Naive thymus-derived CD8-positive, alpha-beta T cell (primary cell): ENCODE measurements around the gene CATSPER2. TPM values are rescaled to one million over a fixed set of nuclear protein-coding genes. Genes with fewer than 3 reads are reported as not detected.
A peak's percentile ranks its signal among the peaks of the same experiment; 100 is the strongest.
"Not testable (repeated sequence)": the region's sequence is repeated elsewhere in the genome, so short reads cannot be mapped to it uniquely, and the experiment has no call there.

Source experiments
- ATAC-seq, 2 donors: fragments of 150-1000 bp; cut with Tn5 transposase in 1 of 2; sonication (Bioruptor Pico), chemical (Tn5 transposase) in 1 of 2; 1 replicate in 1 of 2; 2 replicates in 1 of 2; pipeline ENCODE4 v1.10.0; 2021; ENCODE audit warnings: mild to moderate bottlenecking in 2 of 2, moderate library complexity in 2 of 2
- POLR2A ChIA-PET: fragments of 350-600 bp; sonication (Branson Sonifier 250); formaldehyde crosslinking; loops from one replicate; lab custom pipeline; 2021; ENCODE audit warnings: antibody characterized with exemption; lab: Charles Lee
- DNase-seq, 10 donors: peaks; one replicate each; pipeline versions ENCODE4 v3.0.0 to v3.0.0-alpha.2; 2020 to 2022
- H3K27ac Mint-ChIP-seq, 10 donors: one replicate each; pipeline ENCODE4 v1.8.0; 2020 to 2022; ENCODE audit warnings: mild to moderate bottlenecking in 10 of 10, mixed read lengths in 10 of 10, moderate library complexity in 4 of 10, inconsistent platforms in 1 of 10
- H3K27me3 Mint-ChIP-seq, 5 donors: one replicate each; pipeline ENCODE4 v1.8.0; 2021 to 2022; ENCODE audit warnings: mixed read lengths in 5 of 5
- H3K36me3 Mint-ChIP-seq, 3 donors: one replicate each; pipeline ENCODE4 v1.8.0; 2020 to 2022; ENCODE audit warnings: mixed read lengths in 3 of 3, mild to moderate bottlenecking in 2 of 3, inconsistent platforms in 1 of 3
- H3K4me1 Mint-ChIP-seq, 4 donors: one replicate each; pipeline ENCODE4 v1.8.0; 2021 to 2022; ENCODE audit warnings: mixed read lengths in 4 of 4
- H3K4me3 Mint-ChIP-seq, 10 donors: one replicate each; pipeline ENCODE4 v1.8.0; 2020 to 2022; ENCODE audit warnings: mild to moderate bottlenecking in 10 of 10, mixed read lengths in 10 of 10, moderate library complexity in 6 of 10, inconsistent platforms in 1 of 10
- H3K9me3 Mint-ChIP-seq, 9 donors: one replicate each; pipeline ENCODE4 v1.8.0; 2020 to 2022; ENCODE audit warnings: mixed read lengths in 9 of 9, mild to moderate bottlenecking in 3 of 9, inconsistent platforms in 1 of 9, moderate library complexity in 1 of 9
- polyA plus RNA-seq, 3 donors: library from polyadenylated mRNA; unstranded; fragments of 300-500 nt; fragmentation: Illumina TruSeq; gene quantifications; one replicate each; pipeline ENCODE4 v1.2.3, GENCODE V29; 2021
- total RNA-seq, 8 experiments: library from RNA in 2 of 8; stranded (reverse) in 2 of 8; gene quantifications; one replicate each; pipeline ENCODE4 v1.2.3 and lab custom pipeline; 2021 to 2026

Gene CATSPER2
- total and polyA plus RNA-seq, 5 experiments from 2014 or later, result 0.24 to 5.8 (median 1.5) TPM

GRCh38 chr15:43625106-43625505 is 23.5 kb downstream of the CATSPER2 start:
- DNase-seq, result no peak
- Mint-ChIP-seq H3K36me3 (no peaks in the 10 kb centered on the region), H3K9me3 (no peaks in the 10 kb centered on the region), H3K27ac (peak overlapping the region in 1 of 10 donors; percentile 24), H3K27me3 (peaks cover 1 to 7% (median 6%) of the 10 kb centered on the region in 5 donors), H3K4me1 (no peaks in the 10 kb centered on the region), H3K4me3 (no peak overlapping the region)
- ATAC-seq, result no peak
- POLR2A ChIA-PET, result no interaction called here

- H3K4me1 Mint-ChIP-seq, ATAC-seq, DNase-seq, POLR2A ChIA-PET, H3K9me3 Mint-ChIP-seq, H3K27ac Mint-ChIP-seq, H3K36me3 Mint-ChIP-seq, H3K4me3 Mint-ChIP-seq: not testable (repeated sequence)
- H3K27me3 Mint-ChIP-seq, result peaks cover 5 to 13% (median 10%) of the 10 kb centered on the region in 5 donors
These were observed 26.4 kb downstream of the CATSPER2 start for GRCh38 chr15:43622068-43622799.

DNA sequence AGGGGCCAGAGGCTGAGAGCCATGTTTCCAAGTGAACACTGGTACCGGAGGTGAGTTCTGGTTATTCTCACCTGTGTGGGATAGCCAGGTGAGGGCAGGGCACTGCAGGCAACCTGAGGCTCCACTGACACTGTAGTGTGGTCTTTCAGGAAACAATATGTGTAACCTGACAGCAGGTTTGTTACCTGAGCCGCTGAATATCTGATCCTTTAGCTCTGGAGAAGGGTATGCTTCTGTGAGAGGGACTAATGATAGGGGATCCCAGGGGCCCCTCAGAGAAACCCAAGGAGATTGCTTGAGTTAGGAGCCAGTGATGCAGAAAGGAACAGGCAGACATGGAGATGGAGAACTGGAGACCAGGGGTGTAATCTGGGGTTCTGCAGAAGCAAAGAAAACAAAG is 29.9 kb downstream of the CATSPER2 start, which contains the start of gene STRC:
TSS of gene STRC (minus strand) at position 101 of the 400 bp plus-strand sequence. CDS start at position 23, 78 bp downstream.
- H3K27ac Mint-ChIP-seq, H3K36me3 Mint-ChIP-seq, DNase-seq, H3K4me3 Mint-ChIP-seq, ATAC-seq, H3K9me3 Mint-ChIP-seq, POLR2A ChIA-PET, H3K4me1 Mint-ChIP-seq: not testable (repeated sequence)
- peaks cover 5 to 10% (median 10%) of the 10 kb centered on the region in 5 donors for H3K27me3 Mint-ChIP-seq

GRCh38 chr15:43617750-43618149 is 30.9 kb downstream of the CATSPER2 start:
- DNase-seq, result peak in 1 of 10 donors; percentile 50
- H3K4me1 Mint-ChIP-seq, H3K9me3 Mint-ChIP-seq, H3K27ac Mint-ChIP-seq, POLR2A ChIA-PET, H3K36me3 Mint-ChIP-seq, H3K4me3 Mint-ChIP-seq, ATAC-seq: not testable (repeated sequence)
- peaks cover 5 to 10% (median 8%) of the 10 kb centered on the region in 5 donors for H3K27me3 Mint-ChIP-seq

GRCh38 chr15:43602233-43602632 is 46.4 kb downstream of the CATSPER2 start:
- H3K4me3 Mint-ChIP-seq, H3K36me3 Mint-ChIP-seq, H3K9me3 Mint-ChIP-seq, DNase-seq, H3K4me1 Mint-ChIP-seq, POLR2A ChIA-PET, ATAC-seq, H3K27ac Mint-ChIP-seq: not testable (repeated sequence)
- peaks cover 12 to 36% (median 28%) of the 10 kb centered on the region in 5 donors for H3K27me3 Mint-ChIP-seq

DNA sequence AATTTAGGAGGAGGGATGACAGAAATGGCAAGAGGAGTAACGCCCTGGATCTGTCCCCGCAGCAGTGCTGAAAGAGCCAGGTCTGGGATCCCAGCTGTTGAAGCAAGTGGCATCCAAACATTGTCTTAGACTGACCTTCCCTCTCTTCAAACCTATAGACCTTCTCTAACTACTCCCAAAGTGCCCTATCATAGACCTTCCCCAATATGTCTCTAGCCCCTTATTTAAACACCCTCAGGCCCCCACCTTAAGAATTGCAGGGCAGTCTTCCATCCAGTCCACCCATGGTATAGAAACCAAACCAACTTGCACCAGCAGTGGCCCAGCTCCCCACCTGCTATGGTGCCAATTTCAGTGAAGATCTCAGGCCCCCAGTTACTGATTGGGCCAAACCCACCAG is 48.4 kb downstream of the CATSPER2 start:
- Mint-ChIP-seq H3K27me3 (peaks cover 20 to 46% (median 36%) of the 10 kb centered on the region in 5 donors), H3K27ac (peak overlapping the region in 1 of 10 donors; percentile 37)
- ATAC-seq, H3K36me3 Mint-ChIP-seq, DNase-seq, H3K4me3 Mint-ChIP-seq, POLR2A ChIA-PET, H3K9me3 Mint-ChIP-seq, H3K4me1 Mint-ChIP-seq: not testable (repeated sequence)

- H3K4me3 Mint-ChIP-seq, POLR2A ChIA-PET, H3K27ac Mint-ChIP-seq, ATAC-seq, H3K9me3 Mint-ChIP-seq, H3K4me1 Mint-ChIP-seq, H3K36me3 Mint-ChIP-seq, DNase-seq: not testable (repeated sequence)
- H3K27me3 Mint-ChIP-seq, result peaks cover 18 to 38% (median 32%) of the 10 kb centered on the region in 5 donors
These were observed 49.5 kb downstream of the CATSPER2 start for GRCh38 chr15:43599131-43599530.

- DNase-seq, H3K4me1 Mint-ChIP-seq, H3K36me3 Mint-ChIP-seq, POLR2A ChIA-PET, H3K27ac Mint-ChIP-seq, H3K4me3 Mint-ChIP-seq, H3K9me3 Mint-ChIP-seq: not testable (repeated sequence)
- ATAC-seq, result peak; percentile 16 to 24
- H3K27me3 Mint-ChIP-seq, result peaks cover 12 to 24% (median 16%) of the 10 kb centered on the region in 5 donors
These were observed 55.1 kb downstream of the CATSPER2 start, which contains the start of gene CKMT1B for GRCh38 chr15:43593328-43594190. TSS of gene CKMT1B (plus strand) at chr15:43594027. CDS start at chr15:43594219, 192 bp downstream.

DNA sequence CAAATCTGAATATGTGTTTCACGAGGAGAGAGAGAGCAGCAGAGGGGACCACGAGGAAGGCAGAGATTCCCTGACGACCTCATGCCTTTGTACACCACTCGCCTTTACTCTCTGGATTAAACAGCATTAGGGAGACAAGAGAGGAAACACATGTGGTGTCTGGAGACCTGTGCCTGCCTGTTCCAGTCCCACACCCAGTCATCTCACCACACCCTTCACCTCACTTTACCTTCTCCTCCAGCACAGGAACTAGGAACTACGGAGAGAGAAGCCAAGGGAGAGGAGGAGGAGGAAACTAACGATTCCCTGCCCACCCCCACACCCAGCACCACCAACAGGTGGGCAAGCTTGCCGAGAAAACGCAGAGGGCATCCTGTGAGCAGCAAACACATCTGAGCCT is 55.8 kb downstream of the CATSPER2 start:
- H3K4me1 Mint-ChIP-seq, H3K36me3 Mint-ChIP-seq, POLR2A ChIA-PET, H3K9me3 Mint-ChIP-seq, ATAC-seq, H3K4me3 Mint-ChIP-seq, H3K27ac Mint-ChIP-seq, DNase-seq: not testable (repeated sequence)
- peaks cover 11 to 17% (median 13%) of the 10 kb centered on the region in 5 donors for H3K27me3 Mint-ChIP-seq

GRCh38 chr15:43589778-43590466 is 58.7 kb downstream of the CATSPER2 start, which contains the start of gene PPIP5K1:
TSS of gene PPIP5K1 (minus strand) at chr15:43590208. CDS start at chr15:43584504, 5,704 bp downstream.
- DNase-seq, POLR2A ChIA-PET: not testable (repeated sequence)

More at GRCh38 chr15:43589778-43590466, 58.7 kb downstream of the CATSPER2 start, which contains the start of gene PPIP5K1:
- not testable (repeated sequence) for H3K27ac Mint-ChIP-seq, H3K36me3 Mint-ChIP-seq, H3K4me3 Mint-ChIP-seq, H3K27me3 Mint-ChIP-seq, H3K9me3 Mint-ChIP-seq, H3K4me1 Mint-ChIP-seq
- peak; percentile 99 for ATAC-seq
